G401 (cell line): ENCODE data around the gene PSKH1. TPM values are rescaled to one million over a fixed set of nuclear protein-coding genes. Genes with fewer than 3 reads are reported as not detected.
"Not testable (repeated sequence)": the region's sequence is repeated elsewhere in the genome, so short reads cannot be mapped to it uniquely, and the experiment has no call there.

Source experiments
- DNase-seq: peaks from one replicate; pipeline ENCODE4 v3.0.0-alpha.2; 2015; ENCODE audit warnings: low spot score
- in situ Hi-C: cut with HindIII; loops from 2 replicates; pipeline ENCODE4 v1.10.0; 2016; ENCODE audit warnings: low sequenced_read_pairs, mixed read lengths
- total RNA-seq: library from RNA; depleted of rRNA; stranded (reverse); fragments of >200 nt; shearing (Covaris generic); gene quantifications from 2 replicates; pipeline ENCODE4 v1.2.3, GENCODE V29; 2014

The PSKH1 gene
- total RNA-seq, 1 experiment from 2014 or later = 40.8 TPM

GRCh38 chr16:67864044-67864443, 29.0 kb upstream of the PSKH1 start:
- DNase-seq, in situ Hi-C loops: not testable (repeated sequence)

- no peak for DNase-seq
- in situ Hi-C loops = no loop called here
These were observed 28.5 kb upstream of the PSKH1 start for GRCh38 chr16:67864594-67864993.

GRCh38 chr16:67865318-67865717, 27.7 kb upstream of the PSKH1 start:
- no peak for DNase-seq
- in situ Hi-C loops = no loop called here

GRCh38 chr16:67868290-67868689, 24.8 kb upstream of the PSKH1 start:
- DNase-seq = no peak
- in situ Hi-C loops = no loop called here

GRCh38 chr16:67869653-67870052, 23.4 kb upstream of the PSKH1 start:
- in situ Hi-C loops = no loop called here
- DNase-seq = no peak

GRCh38 chr16:67871256-67871655, 21.8 kb upstream of the PSKH1 start:
- in situ Hi-C loops = no loop called here
- no peak for DNase-seq

GRCh38 chr16:67872131-67872630, 20.9 kb upstream of the PSKH1 start:
- in situ Hi-C loops = no loop called here

GRCh38 chr16:67872631-67873434, 20.2 kb upstream of the PSKH1 start, which contains the start of gene EDC4:
Gene EDC4, plus strand, starts transcription at chr16:67873052. Its CDS starts 210 bp downstream, at chr16:67873262.
- peak; percentile 71 for DNase-seq
- in situ Hi-C loops = no loop called here

More at GRCh38 chr16:67872131-67872630, 20.9 kb upstream of the PSKH1 start:
- DNase-seq = no peak

- peak; percentile 18 for DNase-seq
- in situ Hi-C loops = no loop called here
These were observed 19.4 kb upstream of the PSKH1 start for GRCh38 chr16:67873435-67874370.

- DNase-seq = no peak
- in situ Hi-C loops = no loop called here
These were observed 18.7 kb upstream of the PSKH1 start for GRCh38 chr16:67874372-67874771.

GRCh38 chr16:67877064-67877463, 16.0 kb upstream of the PSKH1 start:
- DNase-seq = no peak
- in situ Hi-C loops = loop anchor here (5.0 to 25.0 kb wide), 2 partner anchors 55 to 190 kb away; no protein-coding TSS in a partner anchor

GRCh38 chr16:67878232-67878631, 14.8 kb upstream of the PSKH1 start:
- in situ Hi-C loops = loop anchor here (5.0 to 25.0 kb wide), 2 partner anchors 56 to 191 kb away; no protein-coding TSS in a partner anchor
- DNase-seq = no peak

GRCh38 chr16:67878846-67879245, 14.2 kb upstream of the PSKH1 start:
- DNase-seq = no peak
- in situ Hi-C loops = loop anchor here (5.0 to 25.0 kb wide), 2 partner anchors 57 to 192 kb away; no protein-coding TSS in a partner anchor

- in situ Hi-C loops = loop anchor here (5.0 to 25.0 kb wide), 2 partner anchors 57 to 192 kb away; no protein-coding TSS in a partner anchor
- DNase-seq = no peak
These were observed 13.6 kb upstream of the PSKH1 start for GRCh38 chr16:67879462-67879861.

GRCh38 chr16:67879936-67880335, 13.1 kb upstream of the PSKH1 start:
- in situ Hi-C loops = loop anchor here (5.0 to 25.0 kb wide), 2 partner anchors 58 to 193 kb away; no protein-coding TSS in a partner anchor
- no peak for DNase-seq

GRCh38 chr16:67880584-67880983, 12.5 kb upstream of the PSKH1 start:
- DNase-seq = no peak

GRCh38 chr16:67881621-67882161, 11.4 kb upstream of the PSKH1 start:
- peak; percentile 89 for DNase-seq
- in situ Hi-C loops = loop anchor here (25.0 kb wide), 1 partner anchor 194 kb away; no protein-coding TSS in a partner anchor

More at GRCh38 chr16:67880584-67880983, 12.5 kb upstream of the PSKH1 start:
- in situ Hi-C loops = loop anchor here (25.0 kb wide), 1 partner anchor 193 kb away; no protein-coding TSS in a partner anchor

- in situ Hi-C loops = loop anchor here (25.0 kb wide), 1 partner anchor 195 kb away; no protein-coding TSS in a partner anchor
- peak; percentile 16 for DNase-seq
These were observed 10.5 kb upstream of the PSKH1 start for GRCh38 chr16:67882374-67883145.
